ENCODE data around the gene B4GALT2.

GRCh38 chr1:43977376-43978263 lies 1.4 kb upstream of the B4GALT2 start:
- TF ChIP-seq POLR2A (IDR thresholded peaks at IDR 0.05; ENCODE audit: borderline replicate concordance, extremely low read depth, insufficient read depth, insufficient read length), result no peak
- no peak for TF ChIP-seq RAD21 (IDR thresholded peaks at IDR 0.05; ENCODE audit: low read depth)
- TF ChIP-seq YY1 (IDR thresholded peaks at IDR 0.05; ENCODE audit: extremely low read depth, insufficient replicate concordance, low read depth, low read length), result no peak
- TF ChIP-seq SRF (IDR thresholded peaks at IDR 0.05; ENCODE audit: low read depth), result no peak
- no peak for TF ChIP-seq EZH2phosphoT487 (IDR thresholded peaks at IDR 0.05; ENCODE audit: borderline replicate concordance)
- TF ChIP-seq CTCF (IDR thresholded peaks at IDR 0.05 in 2 of 3, conservative IDR thresholded peaks at IDR 0.05 in 1 of 3; ENCODE audit: borderline replicate concordance in 1 of 3, insufficient read depth in 1 of 3, low read depth in 2 of 3, low read length in 2 of 3), result no peak
- TF ChIP-seq EZH2 (IDR thresholded peaks at IDR 0.05), result no peak
- no peak for TF ChIP-seq JUND (IDR thresholded peaks at IDR 0.05)
- no peak for TF ChIP-seq CBX3 (IDR thresholded peaks at IDR 0.05; ENCODE audit: low read depth)
- no peak for TF ChIP-seq ZBTB33 (IDR thresholded peaks at IDR 0.05; ENCODE audit: extremely low read depth, insufficient replicate concordance, low read length)

Measured in HCT116 (cell line).